ENCODE data around the gene ERP29. TPM values are rescaled to one million over a fixed set of nuclear protein-coding genes. Genes with fewer than 3 reads are reported as not detected.
"Not testable (repeated sequence)": the region's sequence is repeated elsewhere in the genome, so short reads cannot be mapped to it uniquely, and the experiment has no call there.

The ERP29 gene
- total and polyA plus RNA-seq, 8 donors, result 48.5 to 101 (median 66.2) TPM

- no peaks in the 10 kb centered on the region for H3K4me1 ChIP-seq
- H3K27me3 ChIP-seq, result no peaks in the 10 kb centered on the region
- H3K4me3 ChIP-seq, result no peak overlapping the region
- intact Hi-C loops (cut with DNase I), result no loop called here
- H3K27ac ChIP-seq, result no peak overlapping the region
- no peaks in the 10 kb centered on the region for H3K36me3 ChIP-seq
- FAIRE-seq (no peak), DNase-seq (no peak), ATAC-seq (no peak)
- H3K9me3 ChIP-seq, result no peaks in the 10 kb centered on the region
- no peak for TF ChIP-seq CTCF (IDR thresholded peaks at IDR 0.05)
- 98 to 100% methylated on average over 1 of the region's 1 CpG for WGBS, 2 donors
These were observed 17.3 kb upstream of the ERP29 start for GRCh38 chr12:111995782-111996480.

- Histone ChIP-seq H3K36me3 (no peaks in the 10 kb centered on the region), H3K4me1 (no peaks in the 10 kb centered on the region), H3K4me3 (no peak overlapping the region), H3K9me3 (no peaks in the 10 kb centered on the region), H3K27me3 (no peaks in the 10 kb centered on the region), H3K27ac (no peak overlapping the region)
- WGBS, 2 donors, result 93 to 94% methylated on average over 2 of the region's 2 CpGs
- no peak for TF ChIP-seq CTCF (IDR thresholded peaks at IDR 0.05)
- ATAC-seq, result no peak
- DNase-seq, result no peak
- FAIRE-seq, result no peak
- intact Hi-C loops (cut with DNase I), result no loop called here
These were observed 15.9 kb upstream of the ERP29 start for GRCh38 chr12:111997300-111997699.

- ATAC-seq (no peak), DNase-seq (no peak), FAIRE-seq (no peak)
- no peak overlapping the region for H3K27ac ChIP-seq
- intact Hi-C loops (cut with DNase I), result no loop called here
- H3K9me3 ChIP-seq, result no peaks in the 10 kb centered on the region
- no peaks in the 10 kb centered on the region for H3K27me3 ChIP-seq
- no peak overlapping the region for H3K4me3 ChIP-seq
- 84 to 90% methylated on average over 4 of the region's 4 CpGs for WGBS, 2 donors
- no peak for TF ChIP-seq CTCF (IDR thresholded peaks at IDR 0.05)
- no peaks in the 10 kb centered on the region for H3K4me1 ChIP-seq
- H3K36me3 ChIP-seq, result no peaks in the 10 kb centered on the region
These were observed 15.2 kb upstream of the ERP29 start for GRCh38 chr12:111998015-111998414.

- FAIRE-seq; H3K9me3 ChIP-seq; H3K4me3 ChIP-seq; H3K36me3 ChIP-seq; ATAC-seq; intact Hi-C loops (cut with DNase I); H3K4me1 ChIP-seq; DNase-seq; H3K27ac ChIP-seq; H3K27me3 ChIP-seq: not testable (repeated sequence)
- WGBS, 2 donors, result 96 to 97% methylated on average over 9 of the region's 9 CpGs
These were observed 14.1 kb upstream of the ERP29 start for GRCh38 chr12:111999129-111999528.

GRCh38 chr12:112000820-112001219 lies 12.4 kb upstream of the ERP29 start:
- 89 to 92% methylated on average over 8 of the region's 8 CpGs for WGBS, 2 donors
- ATAC-seq, result no peak
- no peak overlapping the region for H3K4me3 ChIP-seq
- H3K4me1 ChIP-seq, result no peaks in the 10 kb centered on the region
- no peaks in the 10 kb centered on the region for H3K9me3 ChIP-seq
- no peak overlapping the region for H3K27ac ChIP-seq
- no peak for FAIRE-seq
- intact Hi-C loops (cut with DNase I), result no loop called here
- TF ChIP-seq CTCF (IDR thresholded peaks at IDR 0.05), result no peak
- no peak for DNase-seq
- no peaks in the 10 kb centered on the region for H3K27me3 ChIP-seq
- H3K36me3 ChIP-seq, result no peaks in the 10 kb centered on the region

Data from pancreas (tissue), 10 donors.